Loucy (cell line): ENCODE data around the gene ACMSD.

Source experiments
- EZH2phosphoT487 ChIP-seq: fragments of 200-600 bp; IDR thresholded peaks from 2 replicates; pipeline ENCODE4 v1.6.1; 2018; ENCODE audit warnings: antibody characterized with exemption, mild to moderate bottlenecking, moderate library complexity, borderline replicate concordance
- TF ChIP-seq, protein P1 (sequence below): fragments of 200-600 bp; sonication (generic); conservative IDR thresholded peaks from 2 replicates; pipeline ENCODE4 v1.5.1; 2014; ENCODE audit warnings: mild to moderate bottlenecking, antibody characterized with exemption, low read length

DNA sequence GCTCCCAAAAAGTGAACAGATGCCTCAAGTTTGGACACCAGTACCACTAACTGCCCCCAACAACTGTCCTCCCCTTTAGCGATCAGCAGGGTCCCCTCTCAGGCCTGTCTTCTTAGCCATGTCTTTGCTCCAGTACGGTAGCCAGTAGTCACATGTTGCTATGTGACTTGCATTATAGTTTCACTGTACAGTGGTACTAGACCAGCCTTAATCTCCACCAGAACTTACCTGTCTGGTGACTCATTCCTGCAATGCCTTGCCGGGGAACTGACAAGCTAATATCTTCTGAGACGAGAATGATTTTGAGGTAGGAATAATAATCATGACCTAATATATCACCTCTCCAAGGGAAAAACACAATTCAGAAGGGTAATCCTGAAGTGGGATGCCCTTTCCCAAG is 23.7 kb downstream of the ACMSD start:
- TF ChIP-seq, protein P1, sequence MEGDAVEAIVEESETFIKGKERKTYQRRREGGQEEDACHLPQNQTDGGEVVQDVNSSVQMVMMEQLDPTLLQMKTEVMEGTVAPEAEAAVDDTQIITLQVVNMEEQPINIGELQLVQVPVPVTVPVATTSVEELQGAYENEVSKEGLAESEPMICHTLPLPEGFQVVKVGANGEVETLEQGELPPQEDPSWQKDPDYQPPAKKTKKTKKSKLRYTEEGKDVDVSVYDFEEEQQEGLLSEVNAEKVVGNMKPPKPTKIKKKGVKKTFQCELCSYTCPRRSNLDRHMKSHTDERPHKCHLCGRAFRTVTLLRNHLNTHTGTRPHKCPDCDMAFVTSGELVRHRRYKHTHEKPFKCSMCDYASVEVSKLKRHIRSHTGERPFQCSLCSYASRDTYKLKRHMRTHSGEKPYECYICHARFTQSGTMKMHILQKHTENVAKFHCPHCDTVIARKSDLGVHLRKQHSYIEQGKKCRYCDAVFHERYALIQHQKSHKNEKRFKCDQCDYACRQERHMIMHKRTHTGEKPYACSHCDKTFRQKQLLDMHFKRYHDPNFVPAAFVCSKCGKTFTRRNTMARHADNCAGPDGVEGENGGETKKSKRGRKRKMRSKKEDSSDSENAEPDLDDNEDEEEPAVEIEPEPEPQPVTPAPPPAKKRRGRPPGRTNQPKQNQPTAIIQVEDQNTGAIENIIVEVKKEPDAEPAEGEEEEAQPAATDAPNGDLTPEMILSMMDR: no peak
- no peak for TF ChIP-seq EZH2phosphoT487
